Sigmoid colon (tissue), 7 donors: Measurements from ENCODE around the gene UBA6. TPM values are rescaled to one million over a fixed set of nuclear protein-coding genes. Genes with fewer than 3 reads are reported as not detected.

Experiments used
- DNase-seq: peaks from one replicate; pipeline ENCODE4 v3.0.0-alpha.2; 2019
- H3K27ac ChIP-seq, 4 donors: fragments of 200-600 bp; sonication (generic); one replicate each; pipeline ENCODE4 v1.5.1; 2016 to 2019; ENCODE audit warnings: mild to moderate bottlenecking in 1 of 4
- H3K27me3 ChIP-seq, 3 donors: fragments of 200-600 bp; sonication (generic); one replicate each; pipeline ENCODE4 v1.5.1; 2019; ENCODE audit warnings: mild to moderate bottlenecking in 1 of 3
- H3K36me3 ChIP-seq, 4 donors: fragments of 200-600 bp; sonication (generic); one replicate each; pipeline ENCODE4 v1.5.1; 2016 to 2019
- H3K4me1 ChIP-seq, 4 donors: fragments of 200-600 bp; sonication (generic); one replicate each; pipeline ENCODE4 v1.5.1; 2017 to 2019
- H3K4me3 ChIP-seq, 4 donors: fragments of 200-600 bp; sonication (generic); one replicate each; pipeline ENCODE4 v1.5.1; 2017 to 2019; ENCODE audit warnings: mild to moderate bottlenecking in 2 of 4, moderate library complexity in 1 of 4
- H3K9me3 ChIP-seq, 4 donors: fragments of 200-600 bp in 3 of 4; sonication (generic) in 3 of 4; one replicate each; pipeline versions ENCODE4 v1.5.1 to v1.6.1; 2013 to 2019
- EP300 ChIP-seq, 4 donors: sonication (generic); formaldehyde crosslinking; IDR thresholded peaks; one replicate each; pipeline ENCODE4 v1.6.1; 2017; ENCODE audit warnings: antibody characterized with exemption in 4 of 4
- POLR2A ChIP-seq, 2 donors: fragments of 450-650 bp; IDR thresholded peaks; one replicate each; pipeline ENCODE4 v1.6.1; 2016; ENCODE audit warnings: antibody characterized with exemption in 2 of 2, mild to moderate bottlenecking in 2 of 2, moderate library complexity in 2 of 2
- POLR2AphosphoS5 ChIP-seq, 4 donors: sonication (generic); formaldehyde crosslinking; IDR thresholded peaks; one replicate each; pipeline ENCODE4 v1.6.1; 2017; ENCODE audit warnings: antibody characterized with exemption in 4 of 4
- WGBS, 2 donors: extraction: QIAGEN DNeasy Blood & Tissue Kit; methylation state at CpG; one replicate each; pipeline ENCODE4 v1.1.7; 2013; 5-methylcytosine and 5-hydroxymethylcytosine counted together
- intact Hi-C: fragments of 100-400 bp; cut with DNase I; formaldehyde crosslinking; loops from one replicate; pipeline ENCODE4 v1.15.1; 2023
- polyA plus RNA-seq, 3 donors: library from polyadenylated mRNA; stranded (reverse); fragments of 200-250 nt; gene quantifications; one replicate each; pipeline ENCODE4 v1.2.3, GENCODE V29; 2013
- total RNA-seq, 4 donors: library from RNA; depleted of rRNA; stranded (reverse); fragments of >200 nt; gene quantifications; one replicate each; pipeline ENCODE4 v1.1.0, GENCODE V29; 2016
- TF ChIP-seq, protein P1 (sequence below), 4 experiments: fragments of 450-650 bp in 3 of 4; fragments of 200-600 bp in 1 of 4; IDR thresholded peaks; one replicate each; pipeline ENCODE4 v1.5.1; 2016 to 2019; ENCODE audit warnings: antibody characterized with exemption in 4 of 4, mild to moderate bottlenecking in 3 of 4, moderate library complexity in 2 of 4
- donor health status: healthy with polysubstance abuse.
- donor health status: Bipolar disorder and iron deficiency.
- donor health status: healthy.

UBA6 gene
- total and polyA plus RNA-seq, 7 donors = 4.2 to 85.0 (median 22.8) TPM

DNA sequence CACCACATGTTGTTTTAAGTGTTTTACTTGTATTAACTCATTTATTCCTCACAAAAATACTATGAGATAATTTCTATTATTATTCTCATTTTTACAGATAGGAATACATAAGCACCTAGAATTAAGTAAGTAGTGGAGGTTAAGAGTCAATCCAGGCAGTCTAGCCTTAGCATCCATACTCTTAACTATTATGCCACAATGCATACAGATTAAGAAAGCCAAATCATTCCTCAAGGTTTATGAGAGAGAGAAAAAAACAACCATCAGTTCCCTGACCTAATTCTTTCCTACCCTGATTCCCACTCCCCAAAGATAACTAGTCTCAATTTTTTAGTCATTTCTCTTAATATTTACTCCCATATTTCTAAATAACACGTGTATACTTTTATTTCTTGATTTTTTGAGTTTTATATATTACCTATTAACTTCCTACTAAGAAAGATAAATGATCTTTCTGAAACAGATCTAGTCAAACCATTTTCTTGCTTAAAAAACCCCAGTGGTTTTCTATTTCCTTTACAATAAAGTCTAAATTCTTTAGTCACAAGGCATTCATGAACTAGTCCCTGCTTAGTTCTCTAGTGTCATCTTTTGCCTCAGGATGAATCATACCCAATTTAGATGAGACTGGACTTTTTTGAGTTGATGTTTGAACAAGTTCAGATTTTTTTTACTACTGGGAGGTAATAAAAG, 16.0 kb downstream of the UBA6 start:
- H3K9me3 ChIP-seq = no peaks in the 10 kb centered on the region
- no peaks in the 10 kb centered on the region for H3K4me1 ChIP-seq
- peaks cover 0 to 15% (median 2%) of the 10 kb centered on the region in 4 donors for H3K36me3 ChIP-seq
- 79 to 81% methylated on average over 1 of the region's 1 CpG for WGBS, 2 donors
- TF ChIP-seq, protein P1, sequence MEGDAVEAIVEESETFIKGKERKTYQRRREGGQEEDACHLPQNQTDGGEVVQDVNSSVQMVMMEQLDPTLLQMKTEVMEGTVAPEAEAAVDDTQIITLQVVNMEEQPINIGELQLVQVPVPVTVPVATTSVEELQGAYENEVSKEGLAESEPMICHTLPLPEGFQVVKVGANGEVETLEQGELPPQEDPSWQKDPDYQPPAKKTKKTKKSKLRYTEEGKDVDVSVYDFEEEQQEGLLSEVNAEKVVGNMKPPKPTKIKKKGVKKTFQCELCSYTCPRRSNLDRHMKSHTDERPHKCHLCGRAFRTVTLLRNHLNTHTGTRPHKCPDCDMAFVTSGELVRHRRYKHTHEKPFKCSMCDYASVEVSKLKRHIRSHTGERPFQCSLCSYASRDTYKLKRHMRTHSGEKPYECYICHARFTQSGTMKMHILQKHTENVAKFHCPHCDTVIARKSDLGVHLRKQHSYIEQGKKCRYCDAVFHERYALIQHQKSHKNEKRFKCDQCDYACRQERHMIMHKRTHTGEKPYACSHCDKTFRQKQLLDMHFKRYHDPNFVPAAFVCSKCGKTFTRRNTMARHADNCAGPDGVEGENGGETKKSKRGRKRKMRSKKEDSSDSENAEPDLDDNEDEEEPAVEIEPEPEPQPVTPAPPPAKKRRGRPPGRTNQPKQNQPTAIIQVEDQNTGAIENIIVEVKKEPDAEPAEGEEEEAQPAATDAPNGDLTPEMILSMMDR (IDR thresholded peaks at IDR 0.05) = no peak
- TF ChIP-seq POLR2A (IDR thresholded peaks at IDR 0.05) (no peak), EP300 (IDR thresholded peaks at IDR 0.05) (no peak), POLR2AphosphoS5 (IDR thresholded peaks at IDR 0.05) (no peak)
- no peak overlapping the region for H3K27ac ChIP-seq
- no peak overlapping the region for H3K4me3 ChIP-seq
- no peak for DNase-seq
- intact Hi-C loops = no loop called here
- no peaks in the 10 kb centered on the region for H3K27me3 ChIP-seq

DNA sequence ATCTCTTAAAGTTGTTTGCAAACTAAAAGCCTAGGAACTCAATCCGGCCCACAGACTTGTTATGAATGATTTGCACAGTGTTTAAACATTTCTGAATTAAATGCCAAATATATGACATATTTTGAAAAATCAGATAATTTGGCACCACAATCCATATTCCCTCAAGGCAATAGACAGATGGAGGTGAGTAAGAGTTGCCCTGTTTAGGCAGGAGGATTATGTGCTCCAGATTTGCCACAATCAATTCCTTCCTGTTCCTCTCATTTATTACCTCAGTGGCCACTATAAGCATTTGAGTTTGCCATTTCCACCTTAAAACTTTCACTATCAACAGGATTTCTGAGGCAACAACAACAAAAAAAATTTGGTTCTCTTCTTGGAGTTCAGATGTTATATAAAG, 18.7 kb downstream of the UBA6 start:
- H3K27ac ChIP-seq = no peak overlapping the region
- no peak for DNase-seq
- no peak overlapping the region for H3K4me3 ChIP-seq
- no peak for TF ChIP-seq POLR2A (IDR thresholded peaks at IDR 0.05)
- no peak for TF ChIP-seq POLR2AphosphoS5 (IDR thresholded peaks at IDR 0.05)
- TF ChIP-seq, protein P1 (IDR thresholded peaks at IDR 0.05) = no peak
- no peak for TF ChIP-seq EP300 (IDR thresholded peaks at IDR 0.05)
- peaks cover 0 to 35% (median 6%) of the 10 kb centered on the region in 4 donors for H3K36me3 ChIP-seq
- WGBS, 2 donors = 94 to 99% methylated on average over 1 of the region's 1 CpG
- intact Hi-C loops = no loop called here
- no peaks in the 10 kb centered on the region for H3K4me1 ChIP-seq
- H3K27me3 ChIP-seq = no peaks in the 10 kb centered on the region
- H3K9me3 ChIP-seq = no peaks in the 10 kb centered on the region

DNA sequence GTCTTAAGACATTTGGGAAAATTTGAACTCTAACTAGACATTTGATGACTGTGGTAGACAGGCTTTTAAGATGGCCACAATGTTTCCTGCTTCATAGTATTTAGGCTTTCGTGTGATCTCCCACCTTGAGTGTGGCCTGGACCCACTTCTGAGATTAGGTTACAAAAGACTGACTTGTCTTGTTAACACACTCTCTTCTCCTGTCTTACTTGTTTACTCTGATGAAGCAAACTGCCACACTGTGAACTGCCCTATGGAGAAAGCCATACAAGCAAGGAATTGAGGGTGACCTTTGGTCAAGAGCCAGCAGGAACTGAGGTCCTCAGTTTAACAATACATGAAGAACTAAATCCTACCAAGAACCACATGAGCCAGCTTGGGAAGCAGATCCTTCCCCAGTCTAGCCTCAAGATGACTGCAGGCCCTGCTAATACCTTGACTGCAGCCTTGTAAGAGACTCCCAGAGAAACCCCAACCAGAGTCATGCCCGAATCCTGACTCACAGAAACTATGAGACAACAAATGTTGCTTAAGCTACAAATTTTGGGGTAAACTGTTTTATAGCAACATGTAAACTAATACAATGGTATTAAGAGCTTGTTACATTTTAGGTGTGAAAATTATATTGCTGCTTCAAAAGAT, 20.3 kb downstream of the UBA6 start:
- TF ChIP-seq, protein P1 (IDR thresholded peaks at IDR 0.05) = no peak
- TF ChIP-seq EP300 (IDR thresholded peaks at IDR 0.05) = no peak
- no peak for TF ChIP-seq POLR2AphosphoS5 (IDR thresholded peaks at IDR 0.05)
- TF ChIP-seq POLR2A (IDR thresholded peaks at IDR 0.05) = no peak
- Histone ChIP-seq H3K4me3 (no peak overlapping the region), H3K4me1 (no peaks in the 10 kb centered on the region), H3K9me3 (no peaks in the 10 kb centered on the region), H3K27me3 (no peaks in the 10 kb centered on the region), H3K27ac (no peak overlapping the region), H3K36me3 (peaks cover 0 to 50% (median 17%) of the 10 kb centered on the region in 4 donors)
- no peak for DNase-seq
- 90 to 97% methylated on average over 2 of the region's 2 CpGs for WGBS, 2 donors
- intact Hi-C loops = no loop called here

DNA sequence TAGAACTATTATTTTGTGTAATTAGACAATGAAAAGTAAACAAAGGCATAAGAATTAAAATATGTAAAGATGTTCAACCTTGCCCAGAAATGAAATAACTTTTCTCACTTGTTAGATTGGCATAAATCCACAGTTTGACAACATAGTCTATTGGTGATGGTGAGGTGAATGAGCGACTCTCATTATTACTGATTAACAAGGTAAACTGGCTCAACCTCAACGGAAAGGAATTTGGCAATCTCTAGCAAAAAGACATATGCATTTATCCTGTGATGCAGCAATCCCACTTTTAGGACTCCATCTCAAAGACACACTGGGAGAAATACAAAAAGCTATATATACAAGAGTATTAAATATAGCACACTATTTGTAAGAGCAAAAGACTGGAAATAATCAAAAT, 22.3 kb downstream of the UBA6 start:
- intact Hi-C loops = no loop called here
- H3K36me3 ChIP-seq = peaks cover 4 to 70% (median 25%) of the 10 kb centered on the region in 4 donors
- H3K4me3 ChIP-seq = no peak overlapping the region

More for the DNA sequence above, 22.3 kb downstream of the UBA6 start:
- H3K9me3 ChIP-seq = no peaks in the 10 kb centered on the region
- TF ChIP-seq EP300 (IDR thresholded peaks at IDR 0.05) (no peak), POLR2AphosphoS5 (IDR thresholded peaks at IDR 0.05) (no peak), POLR2A (IDR thresholded peaks at IDR 0.05) (no peak)
- TF ChIP-seq, protein P1 (IDR thresholded peaks at IDR 0.05) = no peak
- DNase-seq = no peak
- H3K27me3 ChIP-seq = no peaks in the 10 kb centered on the region
- H3K4me1 ChIP-seq = no peaks in the 10 kb centered on the region
- no peak overlapping the region for H3K27ac ChIP-seq
- WGBS, 2 donors = 87 to 89% methylated on average over 2 of the region's 2 CpGs
